HG03095 (cell line): ENCODE results near the gene FAM222A.

Experiments
- ATAC-seq: cut with Tn5 transposase; IDR thresholded peaks from one replicate; pipeline ENCODE4 v1.9.1; 2021; ENCODE audit warnings: moderate library complexity; ENCODE audit not compliant: unreplicated experiment

FAM222A gene

GRCh38 chr12:109770861-109771670, 57.4 kb downstream of the FAM222A start:
- ATAC-seq: no peak

GRCh38 chr12:109771746-109772621, 58.4 kb downstream of the FAM222A start:
- no peak for ATAC-seq

GRCh38 chr12:109772622-109773321, 59.1 kb downstream of the FAM222A start:
- ATAC-seq: no peak

GRCh38 chr12:109773384-109774011, 59.9 kb downstream of the FAM222A start:
- ATAC-seq: no peak

- ATAC-seq: no peak
Observed at GRCh38 chr12:109775172-109775881, 61.7 kb downstream of the FAM222A start.

- ATAC-seq: no peak
Observed at GRCh38 chr12:109776624-109777023, 63.0 kb downstream of the FAM222A start.

- ATAC-seq: no peak
Observed at GRCh38 chr12:109777544-109777943, 63.9 kb downstream of the FAM222A start.

GRCh38 chr12:109778684-109779083, 65.1 kb downstream of the FAM222A start:
- no peak for ATAC-seq

GRCh38 chr12:109779382-109779781, 65.8 kb downstream of the FAM222A start:
- ATAC-seq: no peak

GRCh38 chr12:109781668-109782325, 68.2 kb downstream of the FAM222A start:
- no peak for ATAC-seq

- ATAC-seq: no peak
Observed at GRCh38 chr12:109782326-109782703, 68.7 kb downstream of the FAM222A start.

- ATAC-seq: no peak
Observed at GRCh38 chr12:109783135-109783964, 69.7 kb downstream of the FAM222A start.

GRCh38 chr12:109783965-109784244, 70.3 kb downstream of the FAM222A start:
- no peak for ATAC-seq

- no peak for ATAC-seq
Observed at GRCh38 chr12:109785854-109786253, 72.2 kb downstream of the FAM222A start.

GRCh38 chr12:109786799-109787198, 73.2 kb downstream of the FAM222A start:
- no peak for ATAC-seq

- ATAC-seq: no peak
Observed at GRCh38 chr12:109789526-109790048, 76.0 kb downstream of the FAM222A start.

- ATAC-seq: no peak
Observed at GRCh38 chr12:109792992-109793391, 79.4 kb downstream of the FAM222A start.

GRCh38 chr12:109793411-109793810, 79.8 kb downstream of the FAM222A start:
- ATAC-seq: no peak
